Effector memory CD4-positive, alpha-beta T cell (primary cell): ENCODE measurements around the gene EIF4G3.

Source experiments
- DNase-seq, 3 donors: peaks; one replicate each; pipeline ENCODE4 v3.0.0-alpha.2; 2020
- H3K27ac ChIP-seq: 2 replicates; pipeline ENCODE4 v1.7.0; 2013; ENCODE audit warnings: mild to moderate bottlenecking, low read length, moderate library complexity; ENCODE audit not compliant: insufficient read depth, poor library complexity, severe bottlenecking
- H3K27me3 ChIP-seq: replicated peaks from 2 replicates; pipeline ENCODE4 v1.7.0; 2013; ENCODE audit warnings: mild to moderate bottlenecking, low read length; ENCODE audit not compliant: insufficient read depth, control insufficient read depth, poor library complexity, severe bottlenecking
- H3K36me3 ChIP-seq: 2 replicates; pipeline ENCODE4 v1.7.0; 2013; ENCODE audit warnings: mild to moderate bottlenecking, low read length, moderate library complexity; ENCODE audit not compliant: control insufficient read depth, insufficient read depth
- H3K4me1 ChIP-seq: 2 replicates; pipeline ENCODE4 v1.7.0; 2013; ENCODE audit warnings: low read length, mild to moderate bottlenecking; ENCODE audit not compliant: control insufficient read depth, insufficient read depth, poor library complexity, severe bottlenecking
- H3K4me3 ChIP-seq: 2 replicates; pipeline ENCODE4 v1.7.0; 2013; ENCODE audit warnings: low read length, low read depth, mild to moderate bottlenecking; ENCODE audit not compliant: insufficient read depth, poor library complexity, severe bottlenecking
- H3K9me3 ChIP-seq: 2 replicates; pipeline ENCODE4 v1.7.0; 2013; ENCODE audit warnings: mild to moderate bottlenecking, low read length, moderate library complexity; ENCODE audit not compliant: control insufficient read depth

EIF4G3 gene

DNA sequence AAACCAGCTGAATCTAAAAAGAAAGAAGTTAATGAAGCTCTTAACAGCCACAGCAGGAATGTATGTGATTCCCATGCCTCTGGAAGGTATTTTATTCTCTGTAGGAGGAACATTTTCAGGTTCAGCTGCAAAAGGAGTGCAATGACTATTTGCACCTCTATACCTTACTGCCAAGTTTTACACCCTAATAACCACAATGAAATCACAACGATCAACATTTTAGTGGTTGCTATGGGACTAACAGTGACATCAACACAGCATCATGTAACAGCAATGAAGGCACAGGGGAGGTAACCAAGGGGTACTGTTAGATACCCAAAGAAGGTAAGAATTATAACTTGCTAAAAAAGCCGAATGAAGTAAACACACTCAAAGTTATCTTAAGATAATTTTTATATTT is 273.3 kb downstream of the EIF4G3 start:
- H3K27ac ChIP-seq, result no peak overlapping the region
- H3K27me3 ChIP-seq, result no peaks in the 10 kb centered on the region
- no peaks in the 10 kb centered on the region for H3K4me1 ChIP-seq
- DNase-seq, result no peak
- H3K36me3 ChIP-seq, result peaks cover 6% of the 10 kb centered on the region
- H3K4me3 ChIP-seq, result no peak overlapping the region
- H3K9me3 ChIP-seq, result no peaks in the 10 kb centered on the region

DNA sequence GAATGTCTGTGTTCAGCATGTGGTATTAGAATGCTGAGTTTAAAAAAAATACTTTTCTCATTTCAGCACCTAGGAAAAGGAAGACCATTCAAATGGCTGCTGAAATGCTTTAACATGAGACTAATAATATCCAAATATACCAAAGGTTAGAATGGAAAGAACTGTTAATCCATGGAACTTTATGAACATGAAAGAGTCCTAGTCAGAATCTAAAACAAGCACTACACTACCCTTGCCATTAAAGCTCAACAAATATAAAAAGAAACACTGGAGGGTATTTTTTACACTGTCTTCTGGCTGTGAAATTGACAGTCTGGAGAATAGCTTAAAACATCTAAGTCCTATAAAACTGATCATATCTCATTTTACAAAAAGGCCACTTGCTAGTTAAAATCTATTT is 276.6 kb downstream of the EIF4G3 start:
- no peaks in the 10 kb centered on the region for H3K27me3 ChIP-seq
- no peak for DNase-seq
- H3K36me3 ChIP-seq, result peaks cover 6% of the 10 kb centered on the region
- H3K27ac ChIP-seq, result no peak overlapping the region
- H3K4me3 ChIP-seq, result no peak overlapping the region
- no peaks in the 10 kb centered on the region for H3K4me1 ChIP-seq
- no peaks in the 10 kb centered on the region for H3K9me3 ChIP-seq

DNA sequence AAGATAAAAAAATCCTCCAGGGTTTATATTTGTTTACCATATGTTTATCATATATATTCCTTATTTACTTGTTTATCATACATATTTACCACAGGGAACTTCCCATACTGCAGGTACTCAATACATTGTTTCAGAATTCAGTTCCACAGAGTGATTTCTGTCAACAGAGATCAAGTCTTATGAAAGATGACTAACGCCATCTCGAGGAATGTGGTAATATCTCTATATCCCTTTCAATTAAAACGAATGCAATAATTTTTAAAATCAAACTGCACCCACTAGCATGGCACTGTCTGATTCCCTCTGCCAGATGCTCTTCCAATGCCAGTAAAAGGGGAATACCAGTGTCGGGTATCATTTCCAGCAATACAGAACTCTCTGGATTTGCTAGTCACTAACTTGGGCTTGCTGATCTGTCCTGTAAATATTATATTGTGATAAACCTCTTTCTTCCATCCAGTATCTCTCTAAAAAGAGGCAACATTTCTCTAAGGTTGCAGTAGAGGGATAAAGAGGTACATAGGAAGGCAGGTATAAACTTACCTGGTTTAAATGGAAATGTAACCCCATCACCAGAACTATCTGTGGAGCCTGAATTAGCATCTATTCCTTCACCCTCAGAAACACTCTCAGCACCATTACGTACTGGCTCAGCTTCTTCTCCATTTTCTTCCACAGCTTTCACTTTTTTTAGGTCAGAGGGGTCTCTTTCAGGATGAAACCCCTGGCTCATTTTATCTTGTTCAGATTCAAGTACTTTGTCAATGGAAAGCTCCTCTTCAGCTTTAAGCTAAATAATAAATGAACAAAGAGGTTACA is 277.3 kb downstream of the EIF4G3 start:
- DNase-seq, result no peak
- H3K9me3 ChIP-seq, result no peaks in the 10 kb centered on the region
- H3K4me1 ChIP-seq, result no peaks in the 10 kb centered on the region
- no peak overlapping the region for H3K4me3 ChIP-seq
- no peaks in the 10 kb centered on the region for H3K27me3 ChIP-seq
- peaks cover 6% of the 10 kb centered on the region for H3K36me3 ChIP-seq
- H3K27ac ChIP-seq, result no peak overlapping the region

DNA sequence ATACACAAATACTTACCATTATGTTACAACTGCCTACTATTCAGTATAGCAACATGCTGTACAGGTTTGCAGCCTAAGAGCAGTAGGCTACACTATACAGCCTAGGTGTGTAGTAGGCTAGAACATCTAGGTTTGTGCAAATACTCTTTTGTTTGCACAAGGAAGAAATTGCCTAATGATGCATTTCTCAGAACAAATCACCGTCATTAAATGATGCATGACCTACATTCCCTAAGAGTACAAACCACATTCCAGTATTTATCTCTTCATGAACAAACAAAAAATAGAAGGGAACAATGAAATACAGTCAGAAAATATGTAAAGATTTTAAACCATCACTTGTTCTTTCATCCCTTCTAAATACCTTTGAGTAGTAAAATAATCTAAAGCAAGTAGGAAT is 279.9 kb downstream of the EIF4G3 start:
- H3K4me3 ChIP-seq, result no peak overlapping the region
- H3K36me3 ChIP-seq, result peaks cover 22% of the 10 kb centered on the region
- H3K4me1 ChIP-seq, result no peaks in the 10 kb centered on the region
- no peak overlapping the region for H3K27ac ChIP-seq
- no peaks in the 10 kb centered on the region for H3K27me3 ChIP-seq
- H3K9me3 ChIP-seq, result no peaks in the 10 kb centered on the region
- no peak for DNase-seq

DNA sequence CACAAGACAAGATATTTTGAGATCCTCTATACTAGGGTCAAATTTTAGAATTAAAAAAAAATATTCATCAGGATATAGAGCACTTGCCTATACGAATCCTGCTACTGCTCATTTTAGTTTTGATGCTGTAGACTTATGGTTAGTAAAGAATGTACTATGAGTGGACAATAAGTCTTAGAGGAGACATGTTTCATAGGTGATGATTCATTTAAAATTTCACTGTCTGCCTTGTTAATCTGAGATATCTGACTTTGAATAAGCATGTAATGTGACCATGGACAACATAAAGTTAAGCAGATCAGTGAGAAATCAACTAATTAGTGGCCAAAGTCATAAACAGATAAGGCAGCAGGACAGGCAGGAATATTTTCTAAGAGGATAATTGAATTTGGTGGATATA is 282.8 kb downstream of the EIF4G3 start:
- no peak for DNase-seq

DNA sequence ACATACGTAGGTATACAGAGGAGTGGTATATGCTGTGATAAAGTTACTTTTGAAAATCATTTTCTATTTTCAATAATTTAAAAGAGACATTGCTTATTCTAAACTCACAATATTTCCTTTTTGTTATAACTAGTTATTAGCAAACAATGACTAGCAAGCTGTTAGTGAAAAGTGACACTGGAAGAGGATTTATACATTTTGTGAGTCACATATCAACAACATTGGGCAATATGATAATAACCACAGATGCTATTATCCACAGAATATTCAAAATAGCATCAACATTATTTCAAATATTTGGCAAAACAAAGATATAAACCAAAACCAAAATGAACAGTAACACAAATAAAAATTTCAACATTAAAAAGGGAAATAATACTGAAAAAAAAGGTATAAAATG is 285.6 kb downstream of the EIF4G3 start:
- H3K9me3 ChIP-seq, result no peaks in the 10 kb centered on the region
- no peaks in the 10 kb centered on the region for H3K27me3 ChIP-seq
- H3K36me3 ChIP-seq, result peaks cover 17% of the 10 kb centered on the region
- no peak overlapping the region for H3K27ac ChIP-seq
- no peak for DNase-seq
- no peaks in the 10 kb centered on the region for H3K4me1 ChIP-seq
- no peak overlapping the region for H3K4me3 ChIP-seq

More for the DNA sequence above, 282.8 kb downstream of the EIF4G3 start:
- no peak overlapping the region for H3K27ac ChIP-seq
- no peaks in the 10 kb centered on the region for H3K9me3 ChIP-seq
- peaks cover 17% of the 10 kb centered on the region for H3K36me3 ChIP-seq
- no peak overlapping the region for H3K4me3 ChIP-seq
- H3K27me3 ChIP-seq, result no peaks in the 10 kb centered on the region
- H3K4me1 ChIP-seq, result no peaks in the 10 kb centered on the region

DNA sequence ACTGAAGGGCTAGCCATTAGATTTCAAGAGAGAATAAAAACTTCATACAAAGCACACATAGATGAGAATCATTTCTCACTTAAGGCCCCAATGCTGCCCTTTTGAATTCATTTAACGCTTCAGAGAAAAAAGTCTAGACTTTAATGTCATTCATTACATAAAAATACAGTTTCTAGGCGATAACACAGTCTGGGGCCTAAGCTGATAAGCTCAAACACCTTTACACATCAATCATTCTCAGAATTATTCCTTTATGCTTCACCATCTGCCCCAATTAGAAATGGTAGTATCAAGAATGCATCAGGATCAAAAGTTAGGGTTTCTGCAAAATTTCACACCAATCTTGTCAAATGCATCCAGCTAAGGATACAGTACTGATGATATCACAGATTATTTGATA is 289.5 kb downstream of the EIF4G3 start:
- no peaks in the 10 kb centered on the region for H3K27me3 ChIP-seq
- peaks cover 5% of the 10 kb centered on the region for H3K36me3 ChIP-seq
- no peaks in the 10 kb centered on the region for H3K4me1 ChIP-seq
- no peak for DNase-seq
- no peak overlapping the region for H3K27ac ChIP-seq
- no peaks in the 10 kb centered on the region for H3K9me3 ChIP-seq
- H3K4me3 ChIP-seq, result no peak overlapping the region

DNA sequence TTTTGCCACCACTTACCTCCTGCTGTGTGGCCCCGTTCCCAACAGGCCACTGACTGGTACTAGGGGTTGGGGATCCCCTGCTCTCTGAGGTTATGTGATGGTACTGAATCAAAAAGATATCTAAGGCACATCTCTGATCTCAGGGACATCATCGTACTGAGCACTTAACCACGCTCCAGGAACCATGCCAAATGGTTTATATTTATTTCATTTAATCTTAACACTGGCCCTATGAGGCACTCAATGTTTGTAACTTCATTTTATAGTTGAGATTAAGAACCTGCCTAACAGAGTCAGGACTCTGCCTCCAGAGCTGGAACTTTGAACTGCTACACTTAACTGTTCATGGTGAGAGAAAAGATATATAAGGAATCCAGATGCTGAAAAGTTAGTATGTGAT is 291.6 kb downstream of the EIF4G3 start:
- DNase-seq, result no peak
- no peak overlapping the region for H3K4me3 ChIP-seq
- H3K36me3 ChIP-seq, result no peaks in the 10 kb centered on the region
- H3K4me1 ChIP-seq, result no peaks in the 10 kb centered on the region
- H3K9me3 ChIP-seq, result no peaks in the 10 kb centered on the region
- no peak overlapping the region for H3K27ac ChIP-seq
- no peaks in the 10 kb centered on the region for H3K27me3 ChIP-seq

DNA sequence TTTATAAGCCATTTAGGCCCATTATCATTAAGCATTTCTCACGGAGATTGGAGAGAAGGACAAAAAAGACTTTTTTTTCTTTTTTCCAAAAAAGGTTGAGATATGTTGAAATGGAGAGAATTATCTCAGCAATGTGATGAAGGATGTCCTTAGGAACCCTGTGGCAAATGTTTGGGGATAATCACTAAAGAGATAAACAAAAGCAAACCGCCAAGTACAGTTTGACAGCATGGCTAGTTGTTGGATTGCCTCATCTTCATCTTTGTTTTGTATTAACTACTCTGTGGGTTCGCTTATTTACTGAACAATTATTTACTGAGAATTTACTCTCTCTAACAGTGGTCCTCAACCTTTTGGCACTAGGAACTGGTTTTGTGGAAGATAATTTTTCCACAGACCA is 292.2 kb downstream of the EIF4G3 start:
- Histone ChIP-seq H3K9me3 (no peaks in the 10 kb centered on the region), H3K4me3 (no peak overlapping the region), H3K36me3 (no peaks in the 10 kb centered on the region), H3K27ac (no peak overlapping the region), H3K27me3 (no peaks in the 10 kb centered on the region), H3K4me1 (no peaks in the 10 kb centered on the region)
- DNase-seq, result no peak

DNA sequence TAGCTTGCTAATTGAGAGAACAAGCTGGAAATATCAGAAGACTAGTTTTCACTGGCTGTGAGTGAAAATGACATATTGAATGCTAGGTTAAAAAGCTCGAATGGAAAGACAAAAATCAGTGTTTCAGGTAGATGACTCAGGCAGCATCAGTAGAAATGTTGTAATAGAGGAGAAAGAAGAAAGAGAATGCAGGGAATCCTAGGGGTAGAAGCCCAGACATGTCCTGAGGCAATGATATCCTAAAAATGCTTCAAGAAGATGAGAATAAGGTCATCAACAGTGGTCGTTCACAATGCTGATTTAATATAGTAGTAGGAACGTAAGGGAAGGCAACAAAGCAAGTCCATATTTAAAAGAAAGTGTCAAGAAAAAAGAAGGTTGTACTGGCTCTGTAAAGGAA is 292.9 kb downstream of the EIF4G3 start:
- H3K27me3 ChIP-seq, result no peaks in the 10 kb centered on the region
- no peaks in the 10 kb centered on the region for H3K9me3 ChIP-seq
- DNase-seq, result no peak
- H3K36me3 ChIP-seq, result peaks cover 3% of the 10 kb centered on the region
- no peak overlapping the region for H3K27ac ChIP-seq
- H3K4me3 ChIP-seq, result no peak overlapping the region
- no peaks in the 10 kb centered on the region for H3K4me1 ChIP-seq
